Gastrocnemius medialis (tissue), 4 donors: ENCODE measurements around the gene RFNG. TPM values are rescaled to one million over a fixed set of nuclear protein-coding genes. Genes with fewer than 3 reads are reported as not detected.

Source experiments
- ATAC-seq, 2 donors: fragments of 150-250 bp; one replicate each; pipeline ENCODE4 v1.9.1; 2016
- DNase-seq, 2 donors: peaks; one replicate each; pipeline ENCODE4 v3.0.0-alpha.2; 2019
- H3K27ac ChIP-seq, 4 donors: fragments of 200-600 bp; sonication (generic); 1 replicate in 1 of 4; 2 replicates in 3 of 4; pipeline ENCODE4 v1.5.1; 2016 to 2018; ENCODE audit warnings: mild to moderate bottlenecking in 2 of 4, moderate library complexity in 1 of 4
- H3K27me3 ChIP-seq, 3 donors: fragments of 200-600 bp; sonication (generic) in 2 of 3; 1 replicate in 1 of 3; 2 replicates in 2 of 3; pipeline versions ENCODE4 v1.5.1 to v1.6.0; 2016 to 2019; ENCODE audit warnings: mild to moderate bottlenecking in 1 of 3, moderate library complexity in 1 of 3
- H3K36me3 ChIP-seq, 2 donors: fragments of 200-600 bp; sonication (generic) in 1 of 2; one replicate each; pipeline ENCODE4 v1.5.1; 2017 to 2018
- H3K4me1 ChIP-seq, 2 donors: fragments of 200-600 bp; sonication (generic) in 1 of 2; one replicate each; pipeline ENCODE4 v1.5.1; 2016 to 2017; ENCODE audit warnings: mild to moderate bottlenecking in 2 of 2
- H3K4me3 ChIP-seq, 4 donors: fragments of 200-600 bp; sonication (generic) in 3 of 4; 1 replicate in 1 of 4; 2 replicates in 3 of 4; pipeline ENCODE4 v1.5.1; 2016 to 2019; ENCODE audit warnings: mild to moderate bottlenecking in 2 of 4
- H3K9me3 ChIP-seq, 3 donors: fragments of 200-600 bp; sonication (generic) in 2 of 3; 1 replicate in 1 of 3; 2 replicates in 2 of 3; pipeline ENCODE4 v1.5.1; 2016 to 2019
- POLR2A ChIP-seq, 2 donors: fragments of 450-650 bp; IDR thresholded peaks; one replicate each; pipeline ENCODE4 v1.6.1; 2017; ENCODE audit warnings: antibody characterized with exemption in 2 of 2, mild to moderate bottlenecking in 2 of 2, moderate library complexity in 2 of 2
- in situ Hi-C, 4 donors: fragments of 200-750 bp; cut with MboI; loops; one replicate each; pipeline versions ENCODE4 v1.15.0 to v1.8.0; 2017; ENCODE audit warnings: low sequenced_read_pairs in 4 of 4
- intact Hi-C: fragments of 100-400 bp; cut with DNase I; formaldehyde crosslinking; loops from one replicate; pipeline ENCODE4 v1.15.1; 2023; ENCODE audit warnings: low total_unique reads
- total RNA-seq, 4 donors: library from RNA; depleted of rRNA; stranded (reverse); fragments of >200 nt; gene quantifications; one replicate each; pipeline versions ENCODE4 v1.1.0 to v1.2.3, GENCODE V29; 2016
- TF ChIP-seq, protein P1 (sequence below), 5 experiments: fragments of 450-650 bp in 3 of 5; fragments of 200-600 bp in 2 of 5; sonication (generic) in 2 of 5; IDR thresholded peaks in 4 of 5; conservative IDR thresholded peaks in 1 of 5; 1 replicate in 4 of 5; 2 replicates in 1 of 5; pipeline ENCODE4 v1.5.1; 2016 to 2019; ENCODE audit warnings: antibody characterized with exemption in 5 of 5, mild to moderate bottlenecking in 3 of 5, moderate library complexity in 3 of 5

RFNG gene
- total RNA-seq, 4 donors from 2014 or later = 29.6 to 64.9 (median 49.1) TPM

DNA sequence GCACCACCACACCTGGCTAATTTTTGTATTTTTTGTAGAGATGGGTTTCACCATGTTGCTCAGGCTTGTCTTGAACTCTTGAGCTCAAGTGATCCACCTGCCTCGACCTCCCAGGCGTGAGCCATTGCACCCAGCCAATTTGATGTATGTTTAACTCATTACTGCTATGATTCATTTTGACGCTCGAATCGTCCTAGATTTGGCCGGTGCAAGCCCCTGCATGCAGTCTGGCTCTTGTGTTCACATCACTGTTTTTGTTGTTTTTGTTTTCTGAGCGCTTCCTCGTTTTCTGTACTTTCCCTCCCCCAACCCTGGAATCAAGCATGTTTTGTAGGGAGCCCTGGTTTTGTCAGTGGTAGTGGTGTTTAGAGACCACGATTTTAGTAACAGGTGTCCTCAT is 21.8 kb upstream of the RFNG start:
- intact Hi-C loops (loop anchor here (10.0 kb wide), 1 partner anchor 69 kb away; no protein-coding TSS in a partner anchor), in situ Hi-C loops (no loop called here)
- H3K27ac ChIP-seq = no peak overlapping the region
- no peaks in the 10 kb centered on the region for H3K9me3 ChIP-seq
- no peaks in the 10 kb centered on the region for H3K36me3 ChIP-seq
- no peak overlapping the region for H3K4me3 ChIP-seq
- no peaks in the 10 kb centered on the region for H3K4me1 ChIP-seq
- ATAC-seq (no peak), DNase-seq (no peak)
- no peaks in the 10 kb centered on the region for H3K27me3 ChIP-seq
- TF ChIP-seq POLR2A (IDR thresholded peaks at IDR 0.05) = no peak
- TF ChIP-seq, protein P1, sequence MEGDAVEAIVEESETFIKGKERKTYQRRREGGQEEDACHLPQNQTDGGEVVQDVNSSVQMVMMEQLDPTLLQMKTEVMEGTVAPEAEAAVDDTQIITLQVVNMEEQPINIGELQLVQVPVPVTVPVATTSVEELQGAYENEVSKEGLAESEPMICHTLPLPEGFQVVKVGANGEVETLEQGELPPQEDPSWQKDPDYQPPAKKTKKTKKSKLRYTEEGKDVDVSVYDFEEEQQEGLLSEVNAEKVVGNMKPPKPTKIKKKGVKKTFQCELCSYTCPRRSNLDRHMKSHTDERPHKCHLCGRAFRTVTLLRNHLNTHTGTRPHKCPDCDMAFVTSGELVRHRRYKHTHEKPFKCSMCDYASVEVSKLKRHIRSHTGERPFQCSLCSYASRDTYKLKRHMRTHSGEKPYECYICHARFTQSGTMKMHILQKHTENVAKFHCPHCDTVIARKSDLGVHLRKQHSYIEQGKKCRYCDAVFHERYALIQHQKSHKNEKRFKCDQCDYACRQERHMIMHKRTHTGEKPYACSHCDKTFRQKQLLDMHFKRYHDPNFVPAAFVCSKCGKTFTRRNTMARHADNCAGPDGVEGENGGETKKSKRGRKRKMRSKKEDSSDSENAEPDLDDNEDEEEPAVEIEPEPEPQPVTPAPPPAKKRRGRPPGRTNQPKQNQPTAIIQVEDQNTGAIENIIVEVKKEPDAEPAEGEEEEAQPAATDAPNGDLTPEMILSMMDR (IDR thresholded peaks at IDR 0.05 in 4 of 5, conservative IDR thresholded peaks at IDR 0.05 in 1 of 5) = no peak

DNA sequence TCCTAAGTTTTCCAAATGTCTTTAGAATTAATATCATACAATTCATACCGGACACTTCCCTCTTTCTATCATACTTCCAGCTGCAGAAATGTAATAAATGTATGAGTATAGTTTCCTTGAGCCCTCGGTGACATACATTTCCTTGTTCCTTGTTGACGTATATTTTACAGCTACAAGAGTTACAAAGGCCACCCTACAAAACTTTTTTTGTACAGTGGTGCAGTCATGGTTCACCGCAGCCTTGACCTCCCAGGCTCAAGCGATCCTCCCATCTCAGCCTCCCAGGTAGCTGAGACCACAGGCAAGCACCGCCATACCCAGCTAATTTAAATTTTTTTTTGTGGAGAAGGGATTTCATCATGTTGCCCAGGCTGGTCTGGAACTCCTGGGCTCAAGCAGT is 21.2 kb upstream of the RFNG start:
- DNase-seq = no peak
- TF ChIP-seq POLR2A (IDR thresholded peaks at IDR 0.05) = no peak
- TF ChIP-seq, protein P1 (IDR thresholded peaks at IDR 0.05 in 4 of 5, conservative IDR thresholded peaks at IDR 0.05 in 1 of 5) = no peak
- intact Hi-C loops (loop anchor here (10.0 kb wide), 1 partner anchor 68 kb away; no protein-coding TSS in a partner anchor), in situ Hi-C loops (no loop called here)
- H3K9me3 ChIP-seq = no peaks in the 10 kb centered on the region
- H3K27ac ChIP-seq = no peak overlapping the region
- H3K4me1 ChIP-seq = no peaks in the 10 kb centered on the region
- no peaks in the 10 kb centered on the region for H3K27me3 ChIP-seq
- no peak for ATAC-seq
- no peaks in the 10 kb centered on the region for H3K36me3 ChIP-seq
- no peak overlapping the region for H3K4me3 ChIP-seq

DNA sequence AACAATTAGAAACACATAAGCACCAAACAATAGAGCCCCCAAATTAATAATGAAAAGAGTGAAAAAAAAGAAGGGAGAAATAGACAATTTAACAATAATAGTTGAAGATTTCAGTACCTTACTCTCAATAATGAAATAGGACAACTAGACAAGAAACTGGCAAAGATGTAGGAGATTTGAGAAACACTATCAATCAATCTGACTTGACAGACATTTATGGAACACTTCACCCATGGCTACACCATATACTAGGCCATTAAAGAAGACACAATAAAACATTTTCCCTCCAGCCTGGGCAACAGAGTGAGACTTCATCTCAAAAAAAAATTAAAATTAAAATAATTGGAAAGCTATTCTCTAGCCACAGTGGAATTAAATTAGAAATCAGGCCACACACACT is 19.0 kb upstream of the RFNG start:
- Histone ChIP-seq H3K9me3 (no peaks in the 10 kb centered on the region), H3K4me1 (peaks cover 0 to 9% of the 10 kb centered on the region in 2 donors)
- intact Hi-C loops = loop anchor here (10.0 kb wide), 1 partner anchor 66 kb away; no protein-coding TSS in a partner anchor

DNA sequence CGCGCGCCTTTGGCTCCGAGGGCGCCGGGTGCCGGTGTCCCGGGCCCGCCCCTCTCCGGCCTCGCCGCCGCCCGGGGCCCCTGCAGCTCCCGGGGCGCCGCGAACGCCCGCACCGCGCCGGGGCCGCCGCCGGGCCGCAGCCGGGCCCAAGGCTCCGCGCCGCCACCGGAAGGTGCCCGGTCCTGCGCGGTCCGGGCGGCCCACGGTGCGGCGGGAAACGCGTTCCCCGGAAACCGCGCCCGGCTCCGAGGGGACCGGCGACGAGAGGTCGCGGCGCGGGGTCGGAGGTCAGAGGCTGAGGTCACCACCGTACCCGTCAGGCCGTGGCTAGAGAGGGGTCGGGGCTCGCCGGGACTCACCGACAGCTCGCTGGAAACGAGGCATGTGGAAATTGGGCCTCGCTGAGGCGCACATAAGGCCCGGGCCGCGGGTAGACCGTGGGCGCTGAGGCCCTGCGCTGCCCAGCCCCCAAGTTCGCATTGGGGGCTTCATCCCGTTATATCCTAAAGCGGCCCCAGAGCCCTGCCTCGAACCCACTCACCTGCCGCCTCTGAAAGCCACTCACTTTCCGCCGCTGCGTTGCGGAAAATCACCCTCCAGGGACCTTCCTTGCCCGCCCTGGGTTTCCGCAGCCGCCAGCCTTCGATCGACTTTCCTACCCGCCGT is 14.2 kb upstream of the RFNG start, which contains the start of gene DUS1L:
Gene DUS1L (minus strand): TSS at position 167 of the 666 bp plus-strand sequence. CDS start 745 bp downstream, outside the sequence.
- in situ Hi-C loops (no loop called here), intact Hi-C loops (no loop called here)
- peak within 1 kb of the TSS; percentile 80 to 93 (median 88) for H3K27ac ChIP-seq
- peak; percentile 31 to 54 for DNase-seq
- TF ChIP-seq POLR2A (IDR thresholded peaks at IDR 0.05) = peak in 1 of 2 donors; percentile 65
- TF ChIP-seq, protein P1 (IDR thresholded peaks at IDR 0.05 in 4 of 5, conservative IDR thresholded peaks at IDR 0.05 in 1 of 5) = peak in 1 of 5 experiments; percentile 27
- peak within 1 kb of the TSS; percentile 87 to 96 (median 90) for H3K4me3 ChIP-seq
- H3K4me1 ChIP-seq = peaks cover 13 to 27% of the 10 kb centered on the region in 2 donors
- peak; percentile 85 to 94 for ATAC-seq
- H3K36me3 ChIP-seq = peaks cover 0 to 24% of the 10 kb centered on the region in 2 donors
- H3K27me3 ChIP-seq = no peaks in the 10 kb centered on the region
- no peaks in the 10 kb centered on the region for H3K9me3 ChIP-seq

More for the DNA sequence above, 19.0 kb upstream of the RFNG start:
- in situ Hi-C loops = no loop called here
- no peak for TF ChIP-seq POLR2A (IDR thresholded peaks at IDR 0.05)
- TF ChIP-seq, protein P1 (IDR thresholded peaks at IDR 0.05 in 4 of 5, conservative IDR thresholded peaks at IDR 0.05 in 1 of 5) = no peak
- H3K27me3 ChIP-seq = no peaks in the 10 kb centered on the region
- no peak for ATAC-seq
- no peak overlapping the region for H3K27ac ChIP-seq
- H3K4me3 ChIP-seq = no peak overlapping the region
- no peaks in the 10 kb centered on the region for H3K36me3 ChIP-seq
- no peak for DNase-seq
